ENCODE measurements around the gene PDE4B. TPM values are rescaled to one million over a fixed set of nuclear protein-coding genes. Genes with fewer than 3 reads are reported as not detected.

The PDE4B gene
- total and polyA plus RNA-seq, 2 donors from 2014 or later, result 2.0 to 8.7 TPM

DNA sequence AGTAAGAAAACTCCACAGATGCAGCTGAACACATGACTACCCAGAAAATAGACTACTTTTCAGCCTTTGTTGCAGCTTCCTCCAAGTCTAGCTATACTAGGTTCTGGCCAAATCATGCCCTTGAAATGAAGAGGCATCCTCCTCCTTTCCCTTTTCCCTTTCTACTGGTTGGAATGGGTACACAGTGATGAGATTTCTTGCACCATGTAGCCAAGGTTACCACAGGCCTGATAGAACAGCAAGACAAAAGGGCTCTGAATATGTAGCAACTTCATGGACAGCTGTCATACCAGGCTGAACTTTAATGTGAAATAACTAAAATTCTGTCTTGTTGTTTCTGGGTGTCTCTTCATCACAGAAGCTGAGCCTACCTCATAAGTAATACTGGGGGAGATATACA is 146.5 kb downstream of the PDE4B start:
- no peak for DNase-seq
- Histone ChIP-seq H3K36me3 (ENCODE audit: control insufficient read depth in 2 of 3, insufficient read depth in 3 of 3, low read length in 3 of 3) (no peaks in the 10 kb centered on the region), H3K4me1 (ENCODE audit: control insufficient read depth in 2 of 3, insufficient read depth in 2 of 3, low read depth in 1 of 3, low read length in 3 of 3) (no peaks in the 10 kb centered on the region), H3K9me3 (ENCODE audit: control insufficient read depth in 2 of 3, insufficient read depth in 1 of 3, low read length in 3 of 3) (peaks cover 0 to 5% (median 0%) of the 10 kb centered on the region in 3 donors), H3K27ac (ENCODE audit: low read depth in 2 of 2, low read length in 2 of 2) (no peak overlapping the region), H3K9ac (ENCODE audit: low read length in 3 of 3) (no peak overlapping the region), H3K27me3 (ENCODE audit: control insufficient read depth, insufficient read depth, low read length) (no peaks in the 10 kb centered on the region), H3K4me3 (ENCODE audit: low read length in 3 of 3) (no peak overlapping the region)
- FAIRE-seq, result no peak
- intact Hi-C loops (cut with DNase I), result no loop called here
- no peak for TF ChIP-seq CTCF (IDR thresholded peaks at IDR 0.05; ENCODE audit: borderline replicate concordance, extremely low read depth, insufficient read depth)

- Histone ChIP-seq H3K27me3 (ENCODE audit: control insufficient read depth, insufficient read depth, low read length) (no peaks in the 10 kb centered on the region), H3K4me3 (ENCODE audit: low read length in 3 of 3) (no peak overlapping the region), H3K36me3 (ENCODE audit: control insufficient read depth in 2 of 3, insufficient read depth in 3 of 3, low read length in 3 of 3) (no peaks in the 10 kb centered on the region), H3K4me1 (ENCODE audit: control insufficient read depth in 2 of 3, insufficient read depth in 2 of 3, low read depth in 1 of 3, low read length in 3 of 3) (no peaks in the 10 kb centered on the region), H3K27ac (ENCODE audit: low read depth in 2 of 2, low read length in 2 of 2) (no peak overlapping the region), H3K9me3 (ENCODE audit: control insufficient read depth in 2 of 3, insufficient read depth in 1 of 3, low read length in 3 of 3) (peaks cover 0 to 5% (median 0%) of the 10 kb centered on the region in 3 donors), H3K9ac (ENCODE audit: low read length in 3 of 3) (no peak overlapping the region)
- no peak for TF ChIP-seq CTCF (IDR thresholded peaks at IDR 0.05; ENCODE audit: borderline replicate concordance, extremely low read depth, insufficient read depth)
- FAIRE-seq (no peak), DNase-seq (no peak)
- intact Hi-C loops (cut with DNase I), result no loop called here
Observed at GRCh38 chr1:65939636-65940035, 146.9 kb downstream of the PDE4B start.

DNA sequence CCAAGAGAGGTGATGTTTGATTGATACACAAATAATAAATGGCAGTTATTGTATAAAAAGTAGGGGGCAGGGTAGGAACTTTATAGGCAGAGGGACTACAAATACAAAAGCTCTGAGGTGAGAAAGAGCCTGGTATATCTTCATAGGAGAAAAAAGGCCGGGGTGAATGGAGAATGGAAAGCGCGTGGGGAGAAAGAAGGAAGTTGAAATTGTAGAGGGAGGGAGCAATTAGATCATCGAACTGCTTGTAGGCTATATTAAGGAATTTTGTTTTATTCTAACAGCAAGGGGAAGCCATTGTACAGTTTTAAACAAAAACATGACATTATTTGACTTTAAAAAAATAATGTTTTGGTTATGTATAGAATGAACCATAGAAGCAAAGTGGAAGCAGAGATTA is 147.4 kb downstream of the PDE4B start:
- Histone ChIP-seq H3K36me3 (ENCODE audit: control insufficient read depth in 2 of 3, insufficient read depth in 3 of 3, low read length in 3 of 3) (no peaks in the 10 kb centered on the region), H3K4me1 (ENCODE audit: control insufficient read depth in 2 of 3, insufficient read depth in 2 of 3, low read depth in 1 of 3, low read length in 3 of 3) (no peaks in the 10 kb centered on the region), H3K4me3 (ENCODE audit: low read length in 3 of 3) (no peak overlapping the region), H3K27ac (ENCODE audit: low read depth in 2 of 2, low read length in 2 of 2) (no peak overlapping the region), H3K27me3 (ENCODE audit: control insufficient read depth, insufficient read depth, low read length) (no peaks in the 10 kb centered on the region), H3K9me3 (ENCODE audit: control insufficient read depth in 2 of 3, insufficient read depth in 1 of 3, low read length in 3 of 3) (peaks cover 0 to 5% (median 0%) of the 10 kb centered on the region in 3 donors), H3K9ac (ENCODE audit: low read length in 3 of 3) (no peak overlapping the region)
- TF ChIP-seq CTCF (IDR thresholded peaks at IDR 0.05; ENCODE audit: borderline replicate concordance, extremely low read depth, insufficient read depth), result no peak
- no peak for DNase-seq
- no peak for FAIRE-seq
- intact Hi-C loops (cut with DNase I), result no loop called here

DNA sequence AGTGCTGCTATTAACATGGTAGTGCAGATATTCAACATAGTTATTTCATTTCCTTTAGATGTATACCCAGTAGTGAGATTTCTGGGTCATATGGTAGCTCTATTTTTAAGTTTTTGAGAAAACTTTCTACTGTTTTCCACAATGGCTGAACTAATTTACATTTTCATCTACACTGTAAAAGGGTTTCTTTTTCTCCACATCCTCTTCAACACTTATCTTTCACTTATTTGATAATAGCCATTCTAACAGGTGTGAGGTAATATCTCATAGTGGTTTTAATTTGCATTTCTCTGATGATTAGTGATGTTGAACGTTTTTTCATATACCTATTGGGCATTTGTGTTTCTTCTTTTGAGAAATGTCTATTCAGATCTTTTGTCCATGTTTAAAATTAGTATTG is 149.8 kb downstream of the PDE4B start:
- Histone ChIP-seq H3K36me3 (ENCODE audit: control insufficient read depth in 2 of 3, insufficient read depth in 3 of 3, low read length in 3 of 3) (no peaks in the 10 kb centered on the region), H3K27me3 (ENCODE audit: control insufficient read depth, insufficient read depth, low read length) (no peaks in the 10 kb centered on the region), H3K4me3 (ENCODE audit: low read length in 3 of 3) (no peak overlapping the region), H3K9ac (ENCODE audit: low read length in 3 of 3) (no peak overlapping the region), H3K27ac (ENCODE audit: low read depth in 2 of 2, low read length in 2 of 2) (no peak overlapping the region), H3K9me3 (ENCODE audit: control insufficient read depth in 2 of 3, insufficient read depth in 1 of 3, low read length in 3 of 3) (peaks cover 0 to 5% (median 0%) of the 10 kb centered on the region in 3 donors), H3K4me1 (ENCODE audit: control insufficient read depth in 2 of 3, insufficient read depth in 2 of 3, low read depth in 1 of 3, low read length in 3 of 3) (no peaks in the 10 kb centered on the region)
- DNase-seq (no peak), FAIRE-seq (no peak)
- TF ChIP-seq CTCF (IDR thresholded peaks at IDR 0.05; ENCODE audit: borderline replicate concordance, extremely low read depth, insufficient read depth), result no peak
- intact Hi-C loops (cut with DNase I), result no loop called here

All from kidney (tissue), 14 donors.